Fibroblast of pulmonary artery (primary cell): ENCODE measurements around the gene ZNF407.
A peak's percentile ranks its signal among the peaks of the same experiment; 100 is the strongest.

ENCODE experiments used
- DNase-seq: peaks from one replicate; pipeline ENCODE4 v3.0.0-alpha.2; 2010; ENCODE audit warnings: low read depth
- H3K4me3 ChIP-seq: replicated peaks from 2 replicates; pipeline ENCODE4 v1.5.1; 2011; ENCODE audit warnings: low read depth, mild to moderate bottlenecking, control low read depth, low read length, moderate library complexity
- TF ChIP-seq, protein P1 (sequence below): IDR thresholded peaks from 2 replicates; pipeline ENCODE4 v1.5.1; 2011; ENCODE audit warnings: mild to moderate bottlenecking, control low read depth, low read length, inconsistent platforms; ENCODE audit errors: missing control alignments

Gene ZNF407

DNA sequence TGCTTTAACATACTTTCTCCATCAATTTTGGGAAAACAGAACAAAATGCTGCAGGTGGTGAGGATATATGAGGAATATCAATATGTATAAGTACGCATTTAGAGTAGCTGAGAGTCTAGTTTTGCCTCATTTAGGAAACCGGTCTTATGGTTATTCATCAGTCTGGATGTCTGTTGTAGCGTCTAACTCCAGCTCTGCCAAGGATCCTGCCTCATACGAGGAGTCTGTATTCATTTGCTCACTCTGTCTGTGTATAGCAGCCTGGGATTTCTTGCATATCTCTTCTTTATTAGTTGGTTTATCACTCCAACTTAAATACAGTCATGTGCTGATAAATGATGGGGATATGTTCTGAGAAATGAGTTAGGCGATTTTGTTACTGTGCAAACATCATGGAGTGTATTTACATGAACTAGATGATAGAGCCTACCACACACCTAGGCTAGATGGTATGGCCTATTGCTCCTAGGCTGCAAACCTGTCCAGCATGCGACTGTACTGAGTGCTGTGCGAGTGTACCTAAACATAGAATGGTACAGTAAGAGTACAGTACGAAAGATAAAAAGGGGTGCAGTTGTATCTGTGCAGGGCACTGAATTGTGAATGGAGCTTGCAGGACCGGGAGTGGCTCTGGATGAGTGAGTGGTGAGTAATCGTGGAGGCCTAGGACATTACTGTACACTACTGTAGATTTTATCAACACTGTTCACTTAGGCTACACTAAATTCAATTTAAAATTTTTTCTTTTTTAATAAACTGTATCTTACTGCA, 148.1 kb downstream of the ZNF407 start:
- peak; percentile 52 for DNase-seq

GRCh38 chr18:74748809-74749208, 151.1 kb downstream of the ZNF407 start:
- no peak for DNase-seq
- H3K4me3 ChIP-seq = no peak overlapping the region
- TF ChIP-seq, protein P1, sequence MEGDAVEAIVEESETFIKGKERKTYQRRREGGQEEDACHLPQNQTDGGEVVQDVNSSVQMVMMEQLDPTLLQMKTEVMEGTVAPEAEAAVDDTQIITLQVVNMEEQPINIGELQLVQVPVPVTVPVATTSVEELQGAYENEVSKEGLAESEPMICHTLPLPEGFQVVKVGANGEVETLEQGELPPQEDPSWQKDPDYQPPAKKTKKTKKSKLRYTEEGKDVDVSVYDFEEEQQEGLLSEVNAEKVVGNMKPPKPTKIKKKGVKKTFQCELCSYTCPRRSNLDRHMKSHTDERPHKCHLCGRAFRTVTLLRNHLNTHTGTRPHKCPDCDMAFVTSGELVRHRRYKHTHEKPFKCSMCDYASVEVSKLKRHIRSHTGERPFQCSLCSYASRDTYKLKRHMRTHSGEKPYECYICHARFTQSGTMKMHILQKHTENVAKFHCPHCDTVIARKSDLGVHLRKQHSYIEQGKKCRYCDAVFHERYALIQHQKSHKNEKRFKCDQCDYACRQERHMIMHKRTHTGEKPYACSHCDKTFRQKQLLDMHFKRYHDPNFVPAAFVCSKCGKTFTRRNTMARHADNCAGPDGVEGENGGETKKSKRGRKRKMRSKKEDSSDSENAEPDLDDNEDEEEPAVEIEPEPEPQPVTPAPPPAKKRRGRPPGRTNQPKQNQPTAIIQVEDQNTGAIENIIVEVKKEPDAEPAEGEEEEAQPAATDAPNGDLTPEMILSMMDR = no peak

More for the DNA sequence above, 148.1 kb downstream of the ZNF407 start:
- TF ChIP-seq, protein P1 = no peak
- H3K4me3 ChIP-seq = no peak overlapping the region

DNA sequence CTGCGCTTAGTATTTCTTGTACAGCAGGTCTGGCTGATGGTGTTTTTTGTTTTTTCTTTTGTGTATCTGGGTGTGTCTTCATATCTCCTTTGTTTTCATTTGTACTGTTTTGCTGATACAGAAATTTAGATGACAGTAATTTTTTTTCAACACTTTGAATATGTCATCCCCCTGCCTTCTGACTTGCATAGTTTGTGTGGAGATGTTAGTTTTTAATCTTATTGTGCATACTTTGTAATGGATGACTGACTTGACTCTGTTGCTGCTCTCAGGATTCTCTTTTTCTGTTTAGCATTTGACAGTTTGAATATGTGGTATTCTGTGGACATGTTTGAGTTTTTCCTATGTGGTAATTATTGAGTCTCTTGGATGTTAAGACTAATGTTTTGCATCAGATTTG, 161.3 kb downstream of the ZNF407 start:
- DNase-seq = no peak
- TF ChIP-seq, protein P1 = no peak
- no peak overlapping the region for H3K4me3 ChIP-seq

- TF ChIP-seq, protein P1 = no peak
- DNase-seq = no peak
- H3K4me3 ChIP-seq = no peak overlapping the region
These were observed 162.4 kb downstream of the ZNF407 start for GRCh38 chr18:74760026-74760425.

DNA sequence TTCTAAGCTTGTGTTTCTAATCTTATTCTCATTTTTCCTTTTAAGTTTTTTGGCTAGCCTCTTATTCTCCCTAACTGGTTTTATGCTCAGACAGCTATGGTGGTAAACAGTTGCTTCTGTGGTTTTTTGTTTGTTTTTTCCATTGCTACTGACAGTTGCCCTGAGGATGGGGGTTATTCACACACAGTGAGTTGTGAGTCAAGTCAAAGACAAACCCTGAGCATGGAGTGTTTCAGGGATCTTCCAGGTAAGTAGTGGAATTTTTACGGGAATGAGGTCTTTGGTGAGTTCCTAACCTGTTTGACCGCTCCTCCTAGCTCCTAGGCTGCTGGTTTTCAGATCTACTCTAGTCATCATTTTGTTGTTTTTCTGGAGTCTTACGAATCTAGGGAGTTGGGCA, 162.8 kb downstream of the ZNF407 start:
- H3K4me3 ChIP-seq = no peak overlapping the region
- TF ChIP-seq, protein P1 = no peak
- no peak for DNase-seq

DNA sequence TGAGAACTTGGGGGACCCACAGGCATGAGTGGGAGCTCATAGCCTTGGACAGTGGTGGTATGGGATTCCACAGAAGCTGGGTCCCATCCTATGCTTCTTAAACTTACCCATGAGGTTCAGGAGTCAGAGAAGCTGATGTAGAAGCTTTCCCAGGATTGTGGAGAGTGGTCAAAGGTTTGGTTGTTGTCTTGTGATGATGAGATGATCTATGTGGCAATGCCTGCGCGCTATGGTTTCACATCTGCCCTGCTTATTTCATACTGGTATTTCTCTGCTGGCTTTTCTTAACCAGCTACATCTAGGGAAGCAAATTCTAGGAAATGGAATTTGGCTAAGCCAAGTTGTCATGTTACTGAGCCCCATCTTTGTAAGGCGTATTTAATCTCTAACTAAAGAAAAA, 168.6 kb downstream of the ZNF407 start:
- no peak for DNase-seq
- TF ChIP-seq, protein P1 = no peak
- no peak overlapping the region for H3K4me3 ChIP-seq

DNA sequence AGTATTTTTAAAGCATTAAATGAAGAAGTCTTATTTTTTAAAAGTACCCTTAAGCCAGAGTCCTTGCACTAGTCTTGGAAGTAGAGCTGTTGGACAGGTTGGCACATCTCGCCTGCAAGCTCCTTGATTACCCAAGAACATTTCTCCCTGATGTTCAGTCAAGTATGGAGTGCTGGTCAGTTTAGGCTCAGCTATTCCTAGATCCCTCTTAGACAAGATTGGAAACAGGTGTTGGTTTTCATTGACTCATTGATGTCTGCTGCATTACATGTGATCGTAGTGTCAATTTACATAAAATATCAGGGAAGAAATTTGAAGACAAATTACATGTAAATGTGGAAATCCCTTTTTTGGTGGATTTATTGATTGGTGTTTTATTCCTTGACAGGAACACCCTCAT, 170.4 kb downstream of the ZNF407 start:
- TF ChIP-seq, protein P1 = no peak

More for the DNA sequence above, 170.4 kb downstream of the ZNF407 start:
- no peak overlapping the region for H3K4me3 ChIP-seq
- no peak for DNase-seq
